Measurements from ENCODE around the gene ARV1.
"Not testable (repeated sequence)": the region's sequence is repeated elsewhere in the genome, so short reads cannot be mapped to it uniquely, and the experiment has no call there.

ARV1 gene

GRCh38 chr1:231020139-231020601 lies 41.3 kb downstream of the ARV1 start:
- DNase-seq: no peak

- DNase-seq: no peak
Observed at GRCh38 chr1:231020816-231021215, 41.9 kb downstream of the ARV1 start.

- no peak for DNase-seq
Observed at GRCh38 chr1:231021540-231022031, 42.7 kb downstream of the ARV1 start.

- not testable (repeated sequence) for DNase-seq
Observed at GRCh38 chr1:231022543-231022942, 43.6 kb downstream of the ARV1 start.

- no peak for DNase-seq
Observed at GRCh38 chr1:231023150-231023549, 44.3 kb downstream of the ARV1 start.

- DNase-seq: no peak
Observed at GRCh38 chr1:231026576-231026975, 47.7 kb downstream of the ARV1 start.

- DNase-seq: no peak
Observed at GRCh38 chr1:231027136-231027925, 48.4 kb downstream of the ARV1 start.

- no peak for DNase-seq
Observed at GRCh38 chr1:231027971-231028370, 49.1 kb downstream of the ARV1 start.

- DNase-seq: no peak
Observed at GRCh38 chr1:231028682-231029081, 49.8 kb downstream of the ARV1 start.

GRCh38 chr1:231029247-231029646 lies 50.4 kb downstream of the ARV1 start:
- DNase-seq: not testable (repeated sequence)

GRCh38 chr1:231029841-231030240 lies 50.9 kb downstream of the ARV1 start:
- DNase-seq: no peak

GRCh38 chr1:231032963-231033362 lies 54.1 kb downstream of the ARV1 start:
- DNase-seq: no peak

GRCh38 chr1:231035799-231036198 lies 56.9 kb downstream of the ARV1 start:
- DNase-seq: no peak

GRCh38 chr1:231036416-231036815 lies 57.5 kb downstream of the ARV1 start:
- no peak for DNase-seq

- no peak for DNase-seq
Observed at GRCh38 chr1:231037585-231038517, 59.0 kb downstream of the ARV1 start.

- no peak for DNase-seq
Observed at GRCh38 chr1:231039161-231040018, 60.5 kb downstream of the ARV1 start.

GRCh38 chr1:231040019-231040799 lies 61.3 kb downstream of the ARV1 start, which contains the start of gene FAM89A:
TSS of gene FAM89A (minus strand) at chr1:231040254. CDS start at chr1:231040211, 43 bp downstream.
- peak; percentile 29 for DNase-seq

- DNase-seq: no peak
Observed at GRCh38 chr1:231040800-231041718, 62.2 kb downstream of the ARV1 start.

GRCh38 chr1:231041719-231042261 lies 62.9 kb downstream of the ARV1 start:
- DNase-seq: no peak

- no peak for DNase-seq
Observed at GRCh38 chr1:231044588-231044987, 65.7 kb downstream of the ARV1 start.
